CD14-positive monocyte (primary cell): ENCODE measurements around the gene PHLDB3. TPM values are rescaled to one million over a fixed set of nuclear protein-coding genes. Genes with fewer than 3 reads are reported as not detected.
A peak's percentile ranks its signal among the peaks of the same experiment; 100 is the strongest.

Source experiments
- DNase-seq, 3 donors: peaks; one replicate each; pipeline ENCODE4 v3.0.0-alpha.2; 2011 to 2022
- H2AFZ ChIP-seq: 2 replicates; pipeline ENCODE4 v1.6.0; 2012; ENCODE audit warnings: mild to moderate bottlenecking, low read depth, low read length, inconsistent platforms; ENCODE audit not compliant: insufficient read depth, poor library complexity, severe bottlenecking
- H3K27ac ChIP-seq, 2 donors: 1 replicate in 1 of 2; 2 replicates in 1 of 2; pipeline ENCODE4 v1.5.1; 2012 to 2013; ENCODE audit warnings: low read length in 2 of 2, control low read depth in 1 of 2, inconsistent platforms in 1 of 2, low read depth in 1 of 2, mild to moderate bottlenecking in 1 of 2
- H3K27me3 ChIP-seq, 2 donors: one replicate each; pipeline versions ENCODE4 v1.6.0 to v1.6.1; 2011 to 2013; ENCODE audit warnings: low read length in 2 of 2; ENCODE audit not compliant: control insufficient read depth in 2 of 2, insufficient read depth in 2 of 2
- H3K36me3 ChIP-seq, 2 donors: replicated peaks in 1 of 2; 1 replicate in 1 of 2; 2 replicates in 1 of 2; pipeline versions ENCODE4 v1.5.1 to v1.6.1; 2012 to 2013; ENCODE audit warnings: low read length in 2 of 2, control low read depth in 1 of 2, inconsistent platforms in 1 of 2, mild to moderate bottlenecking in 1 of 2; ENCODE audit not compliant: insufficient read depth in 2 of 2, control insufficient read depth in 1 of 2
- H3K4me1 ChIP-seq, 2 donors: 1 replicate in 1 of 2; 2 replicates in 1 of 2; pipeline versions ENCODE4 v1.5.1 to v1.6.1; 2012 to 2013; ENCODE audit warnings: low read length in 2 of 2, control low read depth in 1 of 2, inconsistent platforms in 1 of 2, mild to moderate bottlenecking in 1 of 2, moderate library complexity in 1 of 2; ENCODE audit not compliant: insufficient read depth in 2 of 2, control insufficient read depth in 1 of 2
- H3K4me2 ChIP-seq: replicated peaks from 2 replicates; pipeline ENCODE3; 2012; ENCODE audit warnings: low read length, moderate library complexity, mild to moderate bottlenecking; ENCODE audit not compliant: poor library complexity, severe bottlenecking; ENCODE audit errors: extremely low read depth
- H3K4me3 ChIP-seq, 3 experiments: fragments of 200-600 bp in 1 of 3; sonication (generic) in 1 of 3; replicated peaks in 1 of 3; 1 replicate in 2 of 3; 2 replicates in 1 of 3; pipeline ENCODE4 v1.5.1; 2011 to 2013; ENCODE audit warnings: low read length in 3 of 3, mild to moderate bottlenecking in 3 of 3, control low read depth in 2 of 3, low read depth in 2 of 3, inconsistent platforms in 1 of 3, moderate library complexity in 1 of 3
- H3K79me2 ChIP-seq: 2 replicates; pipeline ENCODE4 v1.6.0; 2012; ENCODE audit warnings: mild to moderate bottlenecking, control low read depth, inconsistent platforms, low read length, moderate library complexity; ENCODE audit not compliant: insufficient read depth
- H3K9ac ChIP-seq: 2 replicates; pipeline ENCODE4 v1.6.0; 2017; ENCODE audit warnings: low read length, mild to moderate bottlenecking; ENCODE audit not compliant: insufficient read depth, poor library complexity, severe bottlenecking
- H3K9me3 ChIP-seq, 2 donors: replicated peaks in 1 of 2; 1 replicate in 1 of 2; 2 replicates in 1 of 2; pipeline versions ENCODE4 v1.5.1 to v1.6.1; 2012 to 2013; ENCODE audit warnings: low read length in 2 of 2, control low read depth in 1 of 2; ENCODE audit not compliant: control insufficient read depth in 1 of 2, insufficient read depth in 1 of 2
- H4K20me1 ChIP-seq: 2 replicates; pipeline ENCODE4 v1.6.0; 2012; ENCODE audit warnings: mild to moderate bottlenecking, low read length, control low read depth, moderate library complexity; ENCODE audit not compliant: insufficient read depth
- H3K27ac Mint-ChIP-seq, 7 donors: one replicate each; pipeline ENCODE4 v1.8.0; 2020; ENCODE audit warnings: mild to moderate bottlenecking in 7 of 7, mixed read lengths in 7 of 7, moderate library complexity in 6 of 7, inconsistent platforms in 2 of 7
- H3K27me3 Mint-ChIP-seq, 3 donors: one replicate each; pipeline ENCODE4 v1.8.0; 2021 to 2022; ENCODE audit warnings: low read depth in 3 of 3, mild to moderate bottlenecking in 3 of 3, mixed read lengths in 3 of 3, moderate library complexity in 3 of 3, inconsistent platforms in 1 of 3
- H3K36me3 Mint-ChIP-seq, 2 donors: one replicate each; pipeline ENCODE4 v1.8.0; 2020; ENCODE audit warnings: mixed read lengths in 2 of 2, inconsistent platforms in 1 of 2, mild to moderate bottlenecking in 1 of 2
- H3K4me1 Mint-ChIP-seq: one replicate; pipeline ENCODE4 v1.8.0; 2020; ENCODE audit warnings: mild to moderate bottlenecking, mixed read lengths
- H3K4me3 Mint-ChIP-seq, 2 donors: one replicate each; pipeline ENCODE4 v1.8.0; 2020; ENCODE audit warnings: mild to moderate bottlenecking in 2 of 2, mixed read lengths in 2 of 2, moderate library complexity in 1 of 2
- H3K9me3 Mint-ChIP-seq, 7 donors: one replicate each; pipeline ENCODE4 v1.8.0; 2020 to 2022; ENCODE audit warnings: mixed read lengths in 7 of 7, mild to moderate bottlenecking in 6 of 7, moderate library complexity in 6 of 7, inconsistent platforms in 2 of 7
- CTCF ChIP-seq: fragments of 200-600 bp; IDR thresholded peaks from one replicate; pipeline ENCODE4 v1.8.0; 2022; ENCODE audit warnings: antibody characterized with exemption, mild to moderate bottlenecking
- WGBS: methylation state at CpG from one replicate; pipeline ENCODE4 v1.1.5; 2013; ENCODE audit warnings: missing lambda C conversion rate; ENCODE audit not compliant: insufficient coverage; 5-methylcytosine and 5-hydroxymethylcytosine counted together
- intact Hi-C, 2 donors: fragments of 100-400 bp; cut with micrococcal nuclease; formaldehyde crosslinking; loops; one replicate each; pipeline versions ENCODE4 v1.15.0 to v1.15.1; 2023
- polyA plus RNA-seq, 3 donors: library from polyadenylated mRNA; depleted of rRNA in 1 of 3; unstranded in 2 of 3; stranded (reverse) in 1 of 3; fragments of 300-500 nt in 2 of 3; fragments of >200 nt in 1 of 3; fragmentation: Illumina TruSeq in 2 of 3; gene quantifications; 1 replicate in 2 of 3; 2 replicates in 1 of 3; pipeline ENCODE4 v1.2.3, GENCODE V29; 2012 to 2021

PHLDB3 gene
- polyA plus RNA-seq, 3 donors: 1.4 to 3.4 (median 1.7) TPM

GRCh38 chr19:43503501-43504425 lies 783 bp downstream of the PHLDB3 start:
- no peaks in the 10 kb centered on the region for H3K9me3 ChIP-seq
- DNase-seq: peak; percentile 88 to 94 (median 92)
- no peaks in the 10 kb centered on the region for H3K79me2 ChIP-seq
- Mint-ChIP-seq H3K4me3 (peak overlapping the region; percentile 96 to 97), H3K9me3 (no peaks in the 10 kb centered on the region), H3K4me1 (peaks cover 22% of the 10 kb centered on the region), H3K27ac (peak overlapping the region; percentile 82 to 96 (median 91)), H3K36me3 (peaks cover 27 to 53% of the 10 kb centered on the region in 2 donors), H3K27me3 (peaks cover 2 to 9% (median 5%) of the 10 kb centered on the region in 3 donors)
- peak overlapping the region; percentile 76 for H3K9ac ChIP-seq
- WGBS: under 1% methylated on average over 57 of the region's 64 CpGs
- peak overlapping the region; percentile 68 to 74 for H3K27ac ChIP-seq
- H2AFZ ChIP-seq: peak overlapping the region; percentile 87
- H3K4me3 ChIP-seq: peak overlapping the region; percentile 58 to 89 (median 73)
- no peak for TF ChIP-seq CTCF
- peak overlapping the region; percentile 96 for H3K4me2 ChIP-seq
- no peaks in the 10 kb centered on the region for H4K20me1 ChIP-seq
- no peaks in the 10 kb centered on the region for H3K27me3 ChIP-seq
- peaks cover 14 to 26% of the 10 kb centered on the region in 2 donors for H3K36me3 ChIP-seq
- intact Hi-C loops: loop anchor here in 1 of 2 donors (1.0 kb wide), 1 partner anchor 40 kb away; no protein-coding TSS in a partner anchor
- peaks cover 18 to 28% of the 10 kb centered on the region in 2 donors for H3K4me1 ChIP-seq

GRCh38 chr19:43502419-43502976 lies 2.0 kb downstream of the PHLDB3 start:
- H3K27me3 Mint-ChIP-seq: peaks cover 2 to 9% (median 5%) of the 10 kb centered on the region in 3 donors
- H3K9ac ChIP-seq: no peak overlapping the region
- H3K9me3 Mint-ChIP-seq: no peaks in the 10 kb centered on the region
- no peak overlapping the region for H3K4me3 ChIP-seq
- intact Hi-C loops: no loop called here
- no peak overlapping the region for H3K4me2 ChIP-seq
- H2AFZ ChIP-seq: no peak overlapping the region
- H4K20me1 ChIP-seq: no peaks in the 10 kb centered on the region
- H3K9me3 ChIP-seq: no peaks in the 10 kb centered on the region
- no peak overlapping the region for H3K27ac Mint-ChIP-seq
- no peaks in the 10 kb centered on the region for H3K79me2 ChIP-seq
- no peak overlapping the region for H3K27ac ChIP-seq
- H3K36me3 Mint-ChIP-seq: peaks cover 21 to 53% of the 10 kb centered on the region in 2 donors
- no peak for TF ChIP-seq CTCF
- no peak overlapping the region for H3K4me3 Mint-ChIP-seq
- H3K4me1 ChIP-seq: peaks cover 18 to 28% of the 10 kb centered on the region in 2 donors
- WGBS: 100% methylated on average over 1 of the region's 23 CpGs
- H3K4me1 Mint-ChIP-seq: peaks cover 22% of the 10 kb centered on the region
- H3K27me3 ChIP-seq: no peaks in the 10 kb centered on the region
- H3K36me3 ChIP-seq: peaks cover 9 to 15% of the 10 kb centered on the region in 2 donors
- no peak for DNase-seq
